HepG2 (cell line): ENCODE data around the gene HTR7. TPM values are rescaled to one million over a fixed set of nuclear protein-coding genes. Genes with fewer than 3 reads are reported as not detected.

ENCODE experiments used
- ATAC-seq: fragments of 200-7000 bp; cut with Tn5 transposase; 3 replicates; pipeline ENCODE4 v1.9.1; 2020; ENCODE audit warnings: mild to moderate bottlenecking, moderate library complexity
- BruUV-seq: library from RNA; stranded (reverse); fragments of 400-500 nt; replicated peaks from 2 replicates; lab custom pipeline; 2021; lab: Mats Ljungman, UMichigan
- CTCF ChIA-PET: fragments of 300-600 bp; formaldehyde crosslinking; extraction: SDS; loops from one replicate; lab custom pipeline; 2021; ENCODE audit warnings: low total read pairs, inconsistent platforms, low intra/inter-chr PET ratio; lab: Yijun Ruan, JAX
- POLR2A ChIA-PET: fragments of 350-600 bp; sonication (Branson Sonifier 250); formaldehyde crosslinking; loops from one replicate; lab custom pipeline; 2020; ENCODE audit warnings: antibody characterized with exemption, inconsistent platforms; lab: Yijun Ruan, JAX
- DNase-seq: peaks from one replicate; pipeline ENCODE4 v3.0.0-alpha.2; 2015; ENCODE audit warnings: low spot score
- FAIRE-seq: peaks from 3 replicates; lab custom pipeline; 2011; peaks lifted over from hg19 to GRCh38; lab: Jason Lieb, UNC
- H2AFZ ChIP-seq: one replicate; pipeline ENCODE4 v1.6.1; 2011; ENCODE audit warnings: low read length, inconsistent platforms
- H3K27ac ChIP-seq: fragments of 300-600 bp; 3 replicates; pipeline ENCODE4 v1.8.0; 2011; ENCODE audit warnings: mixed run types, mild to moderate bottlenecking, mixed read lengths, low read length, inconsistent platforms; ENCODE audit not compliant: insufficient read depth; ENCODE audit errors: extremely low read length
- H3K27me3 ChIP-seq, 2 experiments: fragments of 200-600 bp in 1 of 2; 2 replicates in 1 of 2; 3 replicates in 1 of 2; pipeline versions ENCODE4 v1.6.0 to v1.8.0; 2011; ENCODE audit warnings: low read length in 2 of 2, mild to moderate bottlenecking in 2 of 2, moderate library complexity in 2 of 2, inconsistent platforms in 1 of 2; ENCODE audit not compliant: insufficient read depth in 2 of 2, control insufficient read depth in 1 of 2
- H3K36me3 ChIP-seq, 2 experiments: fragments of 200-600 bp in 1 of 2; replicated peaks in 1 of 2; 2 replicates in 1 of 2; 3 replicates in 1 of 2; pipeline versions ENCODE4 v1.5.1 to v1.8.0; 2011; ENCODE audit warnings: low read length in 2 of 2, inconsistent platforms in 1 of 2; ENCODE audit not compliant: insufficient read depth in 2 of 2, control insufficient read depth in 1 of 2
- H3K4me1 ChIP-seq: 2 replicates; pipeline ENCODE4 v1.5.1; 2012; ENCODE audit warnings: low read length, inconsistent platforms; ENCODE audit not compliant: insufficient read depth
- H3K4me2 ChIP-seq: 2 replicates; pipeline ENCODE4 v1.6.0; 2011; ENCODE audit warnings: low read depth, low read length, inconsistent platforms
- H3K4me3 ChIP-seq, 3 experiments: fragments of 200-600 bp in 1 of 3; sonication (generic), shearing (Covaris generic) in 1 of 3; replicated peaks in 1 of 3; 2 replicates each; pipeline ENCODE4 v1.5.1; 2011 to 2016; ENCODE audit warnings: low read length in 3 of 3, inconsistent platforms in 2 of 3, low read depth in 2 of 3, mild to moderate bottlenecking in 2 of 3, control low read depth in 1 of 3, mixed read lengths in 1 of 3; ENCODE audit not compliant: insufficient read depth in 1 of 3
- H3K79me2 ChIP-seq: one replicate; pipeline ENCODE4 v1.6.1; 2011; ENCODE audit warnings: low read length, inconsistent platforms; ENCODE audit not compliant: insufficient read depth
- H3K9ac ChIP-seq: 2 replicates; pipeline ENCODE4 v1.6.0; 2011; ENCODE audit warnings: mild to moderate bottlenecking, low read depth, low read length, inconsistent platforms; ENCODE audit not compliant: insufficient read depth
- H3K9me3 ChIP-seq: 2 replicates; pipeline ENCODE4 v1.5.1; 2012; ENCODE audit warnings: mild to moderate bottlenecking, low read length
- H4K20me1 ChIP-seq: 2 replicates; pipeline ENCODE4 v1.6.0; 2011; ENCODE audit warnings: inconsistent platforms, mild to moderate bottlenecking, low read length, moderate library complexity; ENCODE audit not compliant: insufficient read depth
- E2F5 ChIP-seq: sonication (generic); formaldehyde crosslinking; conservative IDR thresholded peaks from 2 replicates; pipeline ENCODE4 v1.4.0; 2020; ENCODE audit warnings: missing genetic modification reagents
- GABPB1 ChIP-seq: IDR thresholded peaks from 2 replicates; pipeline ENCODE4 v1.6.1; 2016; ENCODE audit warnings: mild to moderate bottlenecking, missing genetic modification reagents, moderate library complexity, missing compliant biosample characterization
- HBP1 ChIP-seq: IDR thresholded peaks from 2 replicates; pipeline ENCODE4 v1.6.1; 2016; ENCODE audit warnings: low read depth, control low read depth
- HNF1B ChIP-seq: sonication (generic); formaldehyde crosslinking; IDR thresholded peaks from 2 replicates; pipeline ENCODE4 v1.5.1; 2020; ENCODE audit warnings: mild to moderate bottlenecking, moderate library complexity, missing genetic modification reagents
- KLF13 ChIP-seq: sonication (generic); formaldehyde crosslinking; IDR thresholded peaks from 2 replicates; pipeline ENCODE4 v1.4.0; 2020; ENCODE audit warnings: mild to moderate bottlenecking, missing genetic modification reagents
- KLF6 ChIP-seq: IDR thresholded peaks from 2 replicates; pipeline ENCODE4 v1.8.0; 2016; ENCODE audit warnings: missing biosample characterization, missing genetic modification reagents
- MAX ChIP-seq: IDR thresholded peaks from 2 replicates; pipeline ENCODE4 v1.6.1; 2012; ENCODE audit warnings: inconsistent platforms
- NFIB ChIP-seq: sonication (generic); formaldehyde crosslinking; IDR thresholded peaks from 2 replicates; pipeline ENCODE4 v1.9.0; 2021; ENCODE audit warnings: missing genetic modification reagents, mild to moderate bottlenecking, borderline replicate concordance
- RFXAP ChIP-seq: sonication (generic); formaldehyde crosslinking; IDR thresholded peaks from 2 replicates; pipeline ENCODE4 v1.4.0; 2020; ENCODE audit warnings: missing genetic modification reagents, borderline replicate concordance
- SMAD1 ChIP-seq: sonication (generic); formaldehyde crosslinking; IDR thresholded peaks from 2 replicates; pipeline ENCODE4 v1.4.0; 2020; ENCODE audit warnings: missing genetic modification reagents, low read depth, mild to moderate bottlenecking, borderline replicate concordance
- TFE3 ChIP-seq: IDR thresholded peaks from 2 replicates; pipeline ENCODE4 v1.6.1; 2016
- YY1 ChIP-seq: IDR thresholded peaks from 2 replicates; pipeline ENCODE4 v1.6.1; 2011; ENCODE audit warnings: low read length, low read depth, moderate library complexity, mild to moderate bottlenecking; ENCODE audit not compliant: insufficient read depth, insufficient replicate concordance
- ZNF512 ChIP-seq: sonication (generic); formaldehyde crosslinking; IDR thresholded peaks from 2 replicates; pipeline ENCODE4 v1.4.0; 2020; ENCODE audit warnings: mild to moderate bottlenecking, missing genetic modification reagents
- ZNF83 ChIP-seq: sonication (generic); formaldehyde crosslinking; IDR thresholded peaks from 2 replicates; pipeline ENCODE4 v1.4.0; 2020; ENCODE audit warnings: missing genetic modification reagents, mild to moderate bottlenecking, borderline replicate concordance
- WGBS: methylation state at CpG from one replicate; pipeline ENCODE4 v1.1.6; 2017; ENCODE audit warnings: low lambda C conversion rate; 5-methylcytosine and 5-hydroxymethylcytosine counted together
- in situ Hi-C: cut with HindIII; loops from 2 replicates; pipeline ENCODE4 v1.10.0; 2017; ENCODE audit warnings: low pct_unique_long_range_greater_than_20kb; ENCODE audit not compliant: extremely low pct_ligation_motif_present
- intact Hi-C: fragments of 100-400 bp; cut with micrococcal nuclease; formaldehyde crosslinking; loops from one replicate; pipeline ENCODE4 v1.10.0; 2022; ENCODE audit not compliant: unreplicated experiment
- polyA plus RNA-seq, 8 experiments: library from polyadenylated mRNA; depleted of rRNA in 3 of 8; stranded (reverse) in 7 of 8; unstranded in 1 of 8; fragments of >200 nt; fragmentation: Illumina TruSeq in 4 of 8; extraction: Trizol in 4 of 8; gene quantifications; 2 replicates each; pipeline versions ENCODE4 v1.2.1 to v1.2.3, GENCODE V29; 2011 to 2016; ENCODE audit warnings: low read depth in 4 of 8, missing spikeins in 1 of 8, mixed read lengths in 1 of 8; ENCODE audit not compliant: insufficient read depth in 1 of 8
- total RNA-seq, 5 experiments: library from RNA; depleted of rRNA; stranded (reverse); fragments of >200 nt; fragmentation: Illumina TruSeq; extraction: Trizol; gene quantifications; 2 replicates each; pipeline ENCODE4 v1.2.3, GENCODE V29; 2016; ENCODE audit warnings: low read depth in 1 of 5

The HTR7 gene
- total and polyA plus RNA-seq, 2 of the 13 experiments (the other 11 are each of a cell fraction or from before 2014, with no cell fraction given): 0.04 TPM; not detected in 1

- CTCF ChIA-PET: interaction anchor here (1.5 kb wide), 1 partner anchor 120 kb away, joined by 5 read pairs; no protein-coding TSS in a partner anchor
- H3K27me3 ChIP-seq: no peaks in the 10 kb centered on the region; a peak in 1 of 5 replicates
- POLR2A ChIA-PET: interaction anchor here (1.5 kb wide), 1 partner anchor 16 kb away, joined by 3 read pairs; no protein-coding TSS in a partner anchor
- H3K4me2 ChIP-seq: peak within 1 kb of the TSS; percentile 85
- peak within 1 kb of the TSS; percentile 83 for H3K9ac ChIP-seq
- peak within 1 kb of the TSS; percentile 86 to 93 (median 86) for H3K4me3 ChIP-seq
- H3K79me2 ChIP-seq: peaks cover 25% of the 10 kb centered on the region
- peak; percentile 75 for DNase-seq
- ATAC-seq: peak; percentile 100
- WGBS: 1% methylated on average over 15 of the region's 43 CpGs
- H2AFZ ChIP-seq: peak within 1 kb of the TSS; percentile 75
- H3K4me1 ChIP-seq: peaks cover 28% of the 10 kb centered on the region
- peak within 1 kb of the TSS; percentile 64 for H3K27ac ChIP-seq
- peak; percentile 74 for FAIRE-seq
- H3K36me3 ChIP-seq: peaks cover 0 to 17% of the 10 kb centered on the region in 2 experiments; a peak in 3 of 5 replicates
- in situ Hi-C loops (no loop called here), intact Hi-C loops (loop anchor here (2.0 kb wide), 1 partner anchor 121 kb away; no protein-coding TSS in a partner anchor)
- H3K9me3 ChIP-seq: peaks cover 13% of the 10 kb centered on the region
- no peaks in the 10 kb centered on the region for H4K20me1 ChIP-seq
- BruUV-seq: no TSS peak
- no peak for TF ChIP-seq RFXAP (CRISPR knock-in tag)
- TF ChIP-seq NFIB (CRISPR knock-in tag): no peak
- TF ChIP-seq TFE3: peak; percentile 79
- peak; percentile 83; the same call in 1 of the 2 replicates for TF ChIP-seq SMAD1 (CRISPR knock-in tag)
- no peak for TF ChIP-seq KLF13
- peak; percentile 33 for TF ChIP-seq MAX
- 0 out of 2 replicates have a peak, but pooled peaks have one; percentile 51 for TF ChIP-seq ZNF83 (CRISPR knock-in tag)
- TF ChIP-seq YY1: peak; percentile 93
- peak; percentile 64 for TF ChIP-seq HNF1B (CRISPR knock-in tag)
- no peak; the same call in 1 of the 2 replicates for TF ChIP-seq KLF6 (CRISPR knock-in tag)
- TF ChIP-seq GABPB1 (CRISPR knock-in tag): peak; percentile 84
- no peak for TF ChIP-seq ZNF512 (CRISPR knock-in tag)
- TF ChIP-seq E2F5 (CRISPR knock-in tag): peak; percentile 74
- TF ChIP-seq HBP1 (CRISPR knock-in tag): no peak; the same call in none of the 2 replicates
Observed at GRCh38 chr10:90871766-90872647, 14.2 kb upstream of the HTR7 start, which contains the start of gene RPP30. RPP30 (plus strand) TSS chr10:90871974; CDS start chr10:90871987, 13 bp downstream.
